GM21786 (cell line): Measurements from ENCODE around the gene ULBP3.
"Not testable (repeated sequence)": the region's sequence is repeated elsewhere in the genome, so short reads cannot be mapped to it uniquely, and the experiment has no call there.

ENCODE experiments used
- ATAC-seq: cut with Tn5 transposase; IDR thresholded peaks from one replicate; pipeline ENCODE4 v1.9.1; 2021; ENCODE audit not compliant: unreplicated experiment

ULBP3 gene

GRCh38 chr6:150043501-150044412, 25.2 kb downstream of the ULBP3 start:
- no peak for ATAC-seq

- ATAC-seq, result no peak
These were observed 25.8 kb downstream of the ULBP3 start for GRCh38 chr6:150043096-150043495.

GRCh38 chr6:150038202-150039062, 30.5 kb downstream of the ULBP3 start:
- no peak for ATAC-seq

GRCh38 chr6:150037526-150038201, 31.3 kb downstream of the ULBP3 start:
- ATAC-seq, result no peak

DNA sequence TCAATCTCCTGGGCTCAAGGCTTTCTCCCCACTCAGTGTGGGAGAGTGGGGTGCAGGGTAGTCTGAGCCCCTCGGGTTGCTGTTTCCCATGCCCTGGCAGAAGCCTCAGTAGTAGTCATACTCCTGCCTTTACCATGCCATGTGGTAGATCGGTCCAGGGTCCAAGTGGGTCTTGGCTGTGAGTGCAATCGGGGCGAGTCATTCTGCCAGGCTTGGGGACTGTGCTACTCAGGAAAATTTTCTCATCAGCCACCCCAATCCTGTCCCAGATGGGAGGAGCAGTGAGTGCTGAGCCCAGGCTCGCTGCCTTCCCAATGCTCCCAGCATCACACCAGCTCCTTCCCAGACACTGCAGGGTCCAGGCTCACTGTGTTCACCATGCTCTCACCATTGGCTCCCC, 32.8 kb downstream of the ULBP3 start:
- ATAC-seq, result no peak

DNA sequence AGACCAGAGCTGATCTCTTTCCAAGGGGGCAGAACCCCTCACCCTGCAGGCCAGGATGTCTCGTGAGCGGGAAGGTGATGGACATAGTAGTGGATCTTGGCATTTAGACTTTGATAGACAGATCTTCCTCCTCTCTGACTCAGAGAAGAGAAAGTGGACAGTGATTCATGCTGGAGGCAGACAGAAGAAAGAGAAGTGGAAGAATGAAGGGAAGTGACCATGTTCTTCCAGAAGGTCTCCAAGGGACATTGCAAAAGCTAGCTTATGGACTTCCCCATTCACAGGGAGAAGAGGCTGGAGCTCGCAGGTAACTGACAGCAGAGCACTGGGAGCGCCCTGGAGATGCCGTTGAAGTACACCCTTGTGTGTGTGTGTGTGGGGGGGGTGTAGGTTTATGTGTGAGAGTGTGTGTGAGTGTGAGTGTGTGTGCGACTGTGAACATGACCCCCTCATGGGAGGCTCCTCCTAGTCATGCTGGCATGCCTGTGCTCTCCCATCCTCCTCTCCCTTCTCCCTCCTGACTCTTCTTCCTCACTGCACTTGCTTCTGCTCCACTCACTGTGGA, 35.6 kb downstream of the ULBP3 start:
- ATAC-seq, result no peak

DNA sequence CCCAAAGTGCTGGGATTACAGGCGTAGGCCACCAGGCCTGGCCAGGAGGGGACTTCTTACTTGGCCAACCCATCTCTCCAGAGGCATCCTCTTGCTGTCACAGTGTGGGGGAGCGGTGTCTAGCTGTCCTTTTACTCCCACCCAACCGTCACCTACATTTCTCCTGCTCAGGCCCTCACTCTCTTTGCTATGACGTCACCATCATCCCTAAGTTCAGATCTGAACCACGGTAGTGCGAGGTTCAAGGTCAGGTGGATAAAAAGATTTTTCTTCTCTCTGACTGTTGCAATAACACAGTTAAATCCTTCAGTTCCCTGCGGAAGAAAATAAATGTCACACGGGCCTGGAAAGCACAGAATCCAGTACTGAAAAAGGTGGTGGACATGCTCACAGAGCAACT, 36.3 kb downstream of the ULBP3 start:
- ATAC-seq, result no peak

GRCh38 chr6:150030611-150031010, 38.3 kb downstream of the ULBP3 start:
- ATAC-seq, result no peak

- ATAC-seq, result no peak
These were observed 39.2 kb downstream of the ULBP3 start for GRCh38 chr6:150029749-150030148.

GRCh38 chr6:150029276-150029675, 39.6 kb downstream of the ULBP3 start:
- no peak for ATAC-seq

DNA sequence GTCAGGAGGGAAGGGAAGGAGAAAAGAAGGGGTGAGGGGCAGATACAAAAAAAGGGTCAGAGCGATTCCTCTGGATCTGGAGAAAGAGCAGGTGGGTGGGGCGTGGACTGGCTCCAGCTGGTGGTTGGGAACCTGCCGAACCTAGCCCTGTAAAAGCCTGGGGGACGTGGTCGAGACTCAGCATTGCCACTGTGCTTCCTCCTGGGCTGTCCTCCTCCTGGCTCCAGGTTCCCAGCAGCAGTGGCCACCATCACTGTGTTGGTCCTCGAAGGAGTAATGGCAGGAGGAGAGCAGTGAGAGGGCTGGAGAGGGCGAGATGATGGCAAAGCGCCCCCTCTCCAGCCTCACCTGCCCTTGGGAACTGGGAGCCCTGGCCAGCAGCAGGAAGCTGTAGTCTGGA, 40.1 kb downstream of the ULBP3 start:
- ATAC-seq, result no peak

DNA sequence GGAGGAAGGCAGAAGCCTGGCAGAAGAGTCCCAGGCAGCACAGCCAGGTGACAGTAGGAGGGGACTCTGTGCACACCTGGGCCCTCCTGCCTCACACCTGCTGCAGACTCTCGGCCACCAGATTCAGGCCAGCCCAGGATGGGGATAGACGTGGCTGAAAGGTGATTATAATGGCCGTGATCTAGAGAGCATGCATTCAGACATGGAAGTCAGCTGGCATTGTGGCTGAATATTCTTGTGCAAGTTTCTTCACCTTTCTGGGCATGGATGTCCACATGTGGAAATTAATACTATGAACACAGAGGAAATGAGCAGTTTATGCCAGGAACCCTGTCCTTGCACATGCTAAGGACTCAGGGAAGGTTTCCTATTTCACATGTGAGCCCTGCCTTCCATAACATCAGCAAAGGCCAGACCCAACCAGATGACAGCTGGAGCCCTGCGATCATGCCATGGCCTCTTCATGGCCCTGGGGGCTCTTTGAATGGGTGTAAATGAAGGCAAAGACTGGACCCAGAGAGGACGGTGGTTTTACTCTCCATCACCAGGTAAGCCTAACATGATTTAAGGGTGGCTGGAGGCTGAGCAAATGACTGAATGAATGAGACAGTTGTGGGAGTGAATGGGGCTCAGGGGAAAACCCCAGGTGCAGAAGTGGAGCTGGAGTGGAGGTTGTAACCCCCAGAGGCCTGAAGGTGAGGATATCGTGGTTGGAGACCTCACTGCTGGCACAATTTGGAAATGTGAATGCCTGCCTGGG, 40.9 kb downstream of the ULBP3 start:
- ATAC-seq, result no peak

- ATAC-seq, result no peak
These were observed 41.7 kb downstream of the ULBP3 start for GRCh38 chr6:150026976-150027805.

- no peak for ATAC-seq
These were observed 43.6 kb downstream of the ULBP3 start, which contains the start of gene RAET1L for GRCh38 chr6:150025201-150025917. Gene RAET1L (minus strand): TSS chr6:150025532. CDS start chr6:150025471, 61 bp downstream.

- no peak for ATAC-seq
These were observed 44.2 kb downstream of the ULBP3 start for GRCh38 chr6:150024646-150025155.

- ATAC-seq, result not testable (repeated sequence)
These were observed 44.9 kb downstream of the ULBP3 start for GRCh38 chr6:150024021-150024420.

DNA sequence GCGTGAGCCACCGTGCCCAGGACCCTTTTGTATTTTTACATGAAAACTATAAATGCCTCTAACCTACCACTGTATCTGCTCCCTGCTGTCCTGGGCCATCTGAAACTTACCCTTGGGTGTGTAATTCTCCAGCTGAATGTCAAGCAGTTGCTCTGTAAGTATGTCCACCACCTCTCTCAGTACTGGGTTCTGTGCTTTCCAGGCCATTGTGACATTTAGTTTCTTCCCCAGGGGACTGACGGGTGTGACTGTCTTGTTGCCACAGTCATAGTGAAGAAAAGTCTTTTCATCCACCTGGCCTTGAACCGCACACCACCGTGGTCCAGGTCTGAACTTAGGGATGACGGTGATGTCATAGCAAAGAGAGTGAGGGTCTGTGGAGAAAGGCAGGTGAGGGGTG, 47.1 kb downstream of the ULBP3 start:
- ATAC-seq, result not testable (repeated sequence)

- ATAC-seq, result no peak
These were observed 49.9 kb downstream of the ULBP3 start for GRCh38 chr6:150018846-150019580.
